A549 (cell line): ENCODE results near the gene COX10. TPM values are rescaled to one million over a fixed set of nuclear protein-coding genes. Genes with fewer than 3 reads are reported as not detected.
A peak's percentile ranks its signal among the peaks of the same experiment; 100 is the strongest.
"Not testable (repeated sequence)": the region's sequence is repeated elsewhere in the genome, so short reads cannot be mapped to it uniquely, and the experiment has no call there.

Source experiments
- ATAC-seq, 2 experiments: fragments of 200-7000 bp in 1 of 2; fragments of >200 bp in 1 of 2; cut with Nextera tagmentation in 1 of 2; cut with Tn5 transposase in 1 of 2; 3 replicates each; pipeline versions ENCODE4 v1.8.0 to v1.9.1; 2018 to 2020; ENCODE audit warnings: mild to moderate bottlenecking in 1 of 2, moderate library complexity in 1 of 2
- CTCF ChIA-PET: fragments of 300-600 bp; sonication (Branson Sonifier 250); formaldehyde crosslinking; extraction: SDS; loops from one replicate; lab custom pipeline; 2021; ENCODE audit warnings: antibody characterized with exemption, inconsistent platforms; lab: Yijun Ruan, JAX
- POLR2A ChIA-PET: fragments of 350-600 bp; formaldehyde crosslinking; extraction: SDS; loops from one replicate; lab custom pipeline; 2021; ENCODE audit warnings: antibody characterized with exemption, inconsistent platforms; lab: Yijun Ruan, JAX
- DNase-seq, 2 experiments: peaks; one replicate each; pipeline versions ENCODE4 v3.0.0 to v3.0.0-alpha.2; 2011 to 2016; ENCODE audit warnings: low read depth in 1 of 2, low spot score in 1 of 2
- FAIRE-seq: peaks from 2 replicates; lab custom pipeline; 2011; peaks lifted over from hg19 to GRCh38; lab: Jason Lieb, UNC
- H3K27ac ChIP-seq, 2 experiments: fragments of >200 bp; sonication (Bioruptor Twin); formaldehyde crosslinking; 3 replicates each; pipeline ENCODE4 v1.5.1; 2016 to 2017
- H3K4me1 ChIP-seq: fragments of >200 bp; sonication (Bioruptor Twin); formaldehyde crosslinking; 3 replicates; pipeline ENCODE4 v1.6.1; 2016
- H3K4me2 ChIP-seq: fragments of >200 bp; sonication (Bioruptor Twin); formaldehyde crosslinking; 3 replicates; pipeline ENCODE4 v1.6.1; 2016
- H3K4me3 ChIP-seq: fragments of >200 bp; sonication (Bioruptor Twin); formaldehyde crosslinking; 3 replicates; pipeline ENCODE4 v1.5.1; 2016
- H3K9me3 ChIP-seq: fragments of >200 bp; sonication (Bioruptor Twin); formaldehyde crosslinking; 3 replicates; pipeline ENCODE4 v1.6.1; 2016
- ESRRA ChIP-seq: fragments of 150-350 bp; IDR thresholded peaks from 2 replicates; pipeline ENCODE4 v1.6.1; 2014; ENCODE audit warnings: mild to moderate bottlenecking, low read length, borderline replicate concordance
- GATA3 ChIP-seq: IDR thresholded peaks from 2 replicates; pipeline ENCODE4 v1.6.1; 2012; ENCODE audit warnings: borderline replicate concordance
- HOXB13 ChIP-seq: fragments of 250-450 bp; sonication (Bioruptor Pico); IDR thresholded peaks from 2 replicates; pipeline ENCODE4 v1.5.0; 2020; ENCODE audit warnings: low read depth, mild to moderate bottlenecking, moderate library complexity
- JUN ChIP-seq, 2 experiments: fragments of >200 bp; sonication (Bioruptor Twin); formaldehyde crosslinking; IDR thresholded peaks; 2 replicates in 1 of 2; 3 replicates in 1 of 2; pipeline ENCODE4 v1.6.1; 2016 to 2017
- KDM5A ChIP-seq: fragments of 200-600 bp; sonication (generic); IDR thresholded peaks from 2 replicates; pipeline ENCODE4 v1.6.1; 2016; ENCODE audit warnings: antibody characterized with exemption, mild to moderate bottlenecking
- MYC ChIP-seq: IDR thresholded peaks from 2 replicates; pipeline ENCODE4 v1.6.1; 2012; ENCODE audit warnings: mild to moderate bottlenecking, inconsistent platforms, low read length, improper control_type of control experiment, borderline replicate concordance
- PHF8 ChIP-seq: fragments of 200-600 bp; sonication (generic); IDR thresholded peaks from 2 replicates; pipeline ENCODE4 v1.6.1; 2016; ENCODE audit warnings: low read depth, mild to moderate bottlenecking, antibody characterized with exemption, moderate library complexity, borderline replicate concordance
- POLR2A ChIP-seq: IDR thresholded peaks from 2 replicates; pipeline ENCODE4 v1.6.1; 2012; ENCODE audit warnings: mild to moderate bottlenecking, low read length
- RAD21 ChIP-seq, 2 experiments: fragments of >200 bp in 1 of 2; sonication (Bioruptor Twin) in 1 of 2; formaldehyde crosslinking in 1 of 2; IDR thresholded peaks in 1 of 2; conservative IDR thresholded peaks in 1 of 2; 2 replicates in 1 of 2; 3 replicates in 1 of 2; pipeline ENCODE4 v1.6.1; 2012 to 2018; ENCODE audit warnings: inconsistent platforms in 1 of 2
- TFCP2L1 ChIP-seq: fragments of 250-450 bp; sonication (Bioruptor Pico); IDR thresholded peaks from 2 replicates; pipeline ENCODE4 v1.5.0; 2021; ENCODE audit warnings: mild to moderate bottlenecking
- WGBS: methylation state at CpG from one replicate; pipeline ENCODE4 v1.1.6; 2017; ENCODE audit errors: missing lambda C conversion rate; 5-methylcytosine and 5-hydroxymethylcytosine counted together
- polyA minus RNA-seq: library from RNA; depleted of rRNA, polyadenylated mRNA; stranded (reverse); fragments of >200 nt; gene quantifications from 2 replicates; pipeline ENCODE4 v1.2.3, GENCODE V29; 2011; rRNA and poly(A)+ RNA removed
- polyA plus RNA-seq, 4 experiments: library from polyadenylated mRNA; depleted of rRNA in 3 of 4; stranded (reverse); fragments of >200 nt; fragmentation: RNase III in 1 of 4; extraction: RNeasy Plus Mini Kit Qiagen cat#74134 plus additional on column Dnase treatment in 1 of 4; gene quantifications; 2 replicates in 3 of 4; 3 replicates in 1 of 4; pipeline ENCODE4 v1.2.3, GENCODE V29; 2011 to 2017
- TF ChIP-seq, protein P1 (sequence below): IDR thresholded peaks from 2 replicates; pipeline ENCODE4 v1.6.1; 2012
- TF ChIP-seq, protein P2 (sequence below): IDR thresholded peaks from 2 replicates; pipeline ENCODE4 v1.6.1; 2012; ENCODE audit warnings: low read depth, borderline replicate concordance
- TF ChIP-seq, protein P3 (sequence below): fragments of >200 bp; sonication (Bioruptor Twin); formaldehyde crosslinking; IDR thresholded peaks from 3 replicates; pipeline ENCODE4 v1.6.1; 2016
- TF ChIP-seq, protein P4 (sequence below): fragments of >200 bp; sonication (Bioruptor Twin); formaldehyde crosslinking; IDR thresholded peaks from 2 replicates; pipeline ENCODE4 v1.6.1; 2016
- TF ChIP-seq, protein P5 (sequence below): IDR thresholded peaks from 2 replicates; pipeline ENCODE4 v1.6.1; 2012

COX10 gene
- polyA plus RNA-seq (2011; rRNA removed) (24.3 and 25.8 TPM in 2 replicates), polyA plus RNA-seq (2017; fragmentation: RNase III; extraction: RNeasy Plus Mini Kit Qiagen cat#74134 plus additional on column Dnase treatment) (14.7 to 17.7 TPM (median 15.1 TPM) in 3 replicates), polyA minus RNA-seq (30.8 and 35.4 TPM in 2 replicates)
- 19.5 and 23.4 TPM in 2 replicates for polyA plus RNA-seq (2012; cell fraction: cytosol; rRNA removed)
- polyA plus RNA-seq (2012; cell fraction: nucleus; rRNA removed) = 16.3 and 20.7 TPM in 2 replicates

DNA sequence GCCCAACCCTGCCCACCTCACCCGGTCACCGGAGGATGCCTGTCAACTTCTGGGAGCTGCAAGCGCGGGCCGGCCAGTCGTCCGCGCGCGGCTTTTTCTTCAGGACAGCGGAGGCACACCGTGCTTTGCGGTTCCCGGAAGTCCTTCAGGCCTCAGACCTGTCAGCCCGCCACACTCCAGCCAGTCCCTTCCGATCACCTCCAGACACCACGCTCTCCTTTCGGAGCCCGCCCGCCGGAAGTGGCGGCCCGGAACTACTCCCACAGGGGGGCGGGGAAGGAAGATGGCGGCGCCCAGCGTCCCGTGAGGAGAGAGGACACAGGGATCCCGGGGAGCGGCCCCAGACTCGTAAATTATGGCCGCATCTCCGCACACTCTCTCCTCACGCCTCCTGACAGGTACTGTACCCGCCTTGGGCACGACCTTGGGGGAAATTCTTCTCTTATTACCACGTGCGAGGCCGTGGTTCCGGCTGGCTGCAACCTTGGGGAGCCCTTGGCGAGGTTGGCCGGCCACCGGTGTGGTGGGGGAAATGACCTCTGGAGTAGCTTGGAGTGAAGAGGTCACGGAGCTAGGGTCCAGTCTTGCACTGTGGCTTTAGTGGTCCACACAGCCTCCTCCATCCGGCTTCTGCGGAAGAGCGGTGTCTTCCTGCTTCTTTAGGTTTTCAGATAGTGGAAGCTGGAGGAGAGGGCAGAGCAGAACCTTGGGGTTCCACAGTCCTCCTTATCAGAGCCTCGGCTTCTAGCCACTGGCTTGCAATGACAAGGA lies at the start of gene COX10:
Gene COX10 (plus strand): TSS at position 254 of the 771 bp plus-strand sequence. CDS start 102 bp downstream, at position 356.
- DNase-seq (peak; percentile 80 to 92), ATAC-seq (peak; percentile 100), FAIRE-seq (peak; percentile 79)
- Histone ChIP-seq H3K4me3 (peak within 1 kb of the TSS; percentile 97), H3K4me1 (peaks cover 15% of the 10 kb centered on the region; the same call in 2 of the 3 replicates), H3K27ac (peak within 1 kb of the TSS; percentile 94 to 95), H3K9me3 (peaks cover 16% of the 10 kb centered on the region), H3K4me2 (peak within 1 kb of the TSS; percentile 93)
- WGBS = 2% methylated on average over 30 of the region's 48 CpGs
- peak; percentile 51; the same call in 1 of the 2 replicates for TF ChIP-seq ESRRA
- TF ChIP-seq GATA3 = peak; percentile 32; the same call in 1 of the 2 replicates
- peak; percentile 55 to 91; a peak in 4 of 5 replicates for TF ChIP-seq JUN (IDR thresholded peaks at IDR 0.05)
- TF ChIP-seq POLR2A = peak; percentile 96
- peak; percentile 87 for TF ChIP-seq MYC
- TF ChIP-seq TFCP2L1 (CRISPR knock-in tag) = 0 out of 2 replicates have a peak, but pooled peaks have one; percentile 41
- TF ChIP-seq, protein P1, sequence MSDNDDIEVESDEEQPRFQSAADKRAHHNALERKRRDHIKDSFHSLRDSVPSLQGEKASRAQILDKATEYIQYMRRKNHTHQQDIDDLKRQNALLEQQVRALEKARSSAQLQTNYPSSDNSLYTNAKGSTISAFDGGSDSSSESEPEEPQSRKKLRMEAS = peak; percentile 96
- TF ChIP-seq, protein P2, sequence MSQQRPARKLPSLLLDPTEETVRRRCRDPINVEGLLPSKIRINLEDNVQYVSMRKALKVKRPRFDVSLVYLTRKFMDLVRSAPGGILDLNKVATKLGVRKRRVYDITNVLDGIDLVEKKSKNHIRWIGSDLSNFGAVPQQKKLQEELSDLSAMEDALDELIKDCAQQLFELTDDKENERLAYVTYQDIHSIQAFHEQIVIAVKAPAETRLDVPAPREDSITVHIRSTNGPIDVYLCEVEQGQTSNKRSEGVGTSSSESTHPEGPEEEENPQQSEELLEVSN = peak; percentile 59; the same call in 1 of the 2 replicates
- TF ChIP-seq, protein P3, sequence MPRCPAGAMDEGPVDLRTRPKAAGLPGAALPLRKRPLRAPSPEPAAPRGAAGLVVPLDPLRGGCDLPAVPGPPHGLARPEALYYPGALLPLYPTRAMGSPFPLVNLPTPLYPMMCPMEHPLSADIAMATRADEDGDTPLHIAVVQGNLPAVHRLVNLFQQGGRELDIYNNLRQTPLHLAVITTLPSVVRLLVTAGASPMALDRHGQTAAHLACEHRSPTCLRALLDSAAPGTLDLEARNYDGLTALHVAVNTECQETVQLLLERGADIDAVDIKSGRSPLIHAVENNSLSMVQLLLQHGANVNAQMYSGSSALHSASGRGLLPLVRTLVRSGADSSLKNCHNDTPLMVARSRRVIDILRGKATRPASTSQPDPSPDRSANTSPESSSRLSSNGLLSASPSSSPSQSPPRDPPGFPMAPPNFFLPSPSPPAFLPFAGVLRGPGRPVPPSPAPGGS = peak; percentile 75; the same call in 2 of the 3 replicates
- no peak for TF ChIP-seq HOXB13 (CRISPR knock-in tag)
- TF ChIP-seq PHF8 = peak; percentile 100
- TF ChIP-seq, protein P4, sequence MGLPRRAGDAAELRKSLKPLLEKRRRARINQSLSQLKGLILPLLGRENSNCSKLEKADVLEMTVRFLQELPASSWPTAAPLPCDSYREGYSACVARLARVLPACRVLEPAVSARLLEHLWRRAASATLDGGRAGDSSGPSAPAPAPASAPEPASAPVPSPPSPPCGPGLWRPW = no peak
- TF ChIP-seq RAD21 (conservative IDR thresholded peaks at IDR 0.05 in 1 of 2, IDR thresholded peaks at IDR 0.05 in 1 of 2) = no peak
- peak; percentile 97 for TF ChIP-seq KDM5A
- TF ChIP-seq, protein P5, sequence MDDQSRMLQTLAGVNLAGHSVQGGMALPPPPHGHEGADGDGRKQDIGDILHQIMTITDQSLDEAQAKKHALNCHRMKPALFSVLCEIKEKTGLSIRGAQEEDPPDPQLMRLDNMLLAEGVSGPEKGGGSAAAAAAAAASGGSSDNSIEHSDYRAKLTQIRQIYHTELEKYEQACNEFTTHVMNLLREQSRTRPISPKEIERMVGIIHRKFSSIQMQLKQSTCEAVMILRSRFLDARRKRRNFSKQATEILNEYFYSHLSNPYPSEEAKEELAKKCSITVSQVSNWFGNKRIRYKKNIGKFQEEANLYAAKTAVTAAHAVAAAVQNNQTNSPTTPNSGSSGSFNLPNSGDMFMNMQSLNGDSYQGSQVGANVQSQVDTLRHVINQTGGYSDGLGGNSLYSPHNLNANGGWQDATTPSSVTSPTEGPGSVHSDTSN = peak; percentile 63; the same call in 1 of the 2 replicates
- POLR2A ChIA-PET = interaction anchor here (1.1 kb wide), 1 partner anchor 231 kb away, joined by 3 read pairs; the partner anchor contains the start of gene HS3ST3B1
- CTCF ChIA-PET = interaction anchor here (0.9 to 1.5 kb wide), 2 partner anchors 13 to 134 kb away, joined by 3 to 4 read pairs; no protein-coding TSS in a partner anchor

GRCh38 chr17:14021651-14022294 lies 47.5 kb upstream of the COX10 start:
- H3K4me1 ChIP-seq, DNase-seq, H3K4me3 ChIP-seq, CTCF ChIA-PET, H3K27ac ChIP-seq, POLR2A ChIA-PET, ATAC-seq, H3K9me3 ChIP-seq, H3K4me2 ChIP-seq: not testable (repeated sequence)
- 93% methylated on average over 8 of the region's 9 CpGs for WGBS
- peak; percentile 43 for FAIRE-seq

DNA sequence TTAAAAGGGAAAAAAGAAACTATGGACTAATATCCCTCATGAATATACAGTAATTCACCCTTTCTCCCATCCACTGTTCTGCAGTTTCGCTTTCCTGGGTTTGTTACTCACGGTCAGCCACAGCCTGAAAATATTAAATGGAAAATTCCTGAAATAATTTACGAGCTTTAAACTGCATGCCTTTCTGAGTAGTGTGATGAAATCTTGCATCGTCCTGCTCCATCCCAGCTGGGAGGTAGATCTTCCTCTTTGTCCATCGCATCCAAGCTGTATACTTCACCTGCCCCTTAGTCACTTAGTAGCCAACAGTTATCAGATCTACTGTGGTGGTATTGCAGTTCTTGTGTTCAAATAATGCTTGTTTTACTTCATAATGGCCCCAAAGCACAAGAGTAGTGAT lies 39.5 kb upstream of the COX10 start:
- FAIRE-seq, DNase-seq, H3K9me3 ChIP-seq, H3K4me1 ChIP-seq, ATAC-seq, POLR2A ChIA-PET, H3K4me3 ChIP-seq, H3K4me2 ChIP-seq, H3K27ac ChIP-seq: not testable (repeated sequence)
- CTCF ChIA-PET = interaction anchor here (1.3 kb wide), 1 partner anchor 10 kb away, joined by 4 read pairs; no protein-coding TSS in a partner anchor
- WGBS = 88% methylated on average over 2 of the region's 5 CpGs
